GM19351 (cell line): ENCODE data around the gene PTEN.

Experiments
- ATAC-seq: cut with Tn5 transposase; IDR thresholded peaks from one replicate; pipeline ENCODE4 v1.9.1; 2021; ENCODE audit warnings: mild to moderate bottlenecking, moderate library complexity; ENCODE audit not compliant: unreplicated experiment

The PTEN gene

GRCh38 chr10:87961314-87961713, 97.9 kb downstream of the PTEN start:
- no peak for ATAC-seq

GRCh38 chr10:87966459-87966858, 103.0 kb downstream of the PTEN start:
- ATAC-seq = no peak

- no peak for ATAC-seq
Observed at GRCh38 chr10:87973635-87974034, 110.2 kb downstream of the PTEN start.

GRCh38 chr10:87974130-87974529, 110.7 kb downstream of the PTEN start:
- ATAC-seq = no peak

- ATAC-seq = no peak
Observed at GRCh38 chr10:87974769-87975168, 111.3 kb downstream of the PTEN start.

- no peak for ATAC-seq
Observed at GRCh38 chr10:87976101-87976743, 112.8 kb downstream of the PTEN start.

- no peak for ATAC-seq
Observed at GRCh38 chr10:87978166-87978565, 114.7 kb downstream of the PTEN start.

- ATAC-seq = no peak
Observed at GRCh38 chr10:87979847-87980246, 116.4 kb downstream of the PTEN start.

- no peak for ATAC-seq
Observed at GRCh38 chr10:87983716-87984115, 120.3 kb downstream of the PTEN start.

- ATAC-seq = no peak
Observed at GRCh38 chr10:87987206-87987605, 123.8 kb downstream of the PTEN start.

- ATAC-seq = no peak
Observed at GRCh38 chr10:87991946-87992345, 128.5 kb downstream of the PTEN start.

- no peak for ATAC-seq
Observed at GRCh38 chr10:88004451-88004850, 141.0 kb downstream of the PTEN start.

- no peak for ATAC-seq
Observed at GRCh38 chr10:88006261-88006660, 142.8 kb downstream of the PTEN start.

- ATAC-seq = no peak
Observed at GRCh38 chr10:88008866-88009470, 145.5 kb downstream of the PTEN start.

GRCh38 chr10:88012641-88013040, 149.2 kb downstream of the PTEN start:
- no peak for ATAC-seq

- no peak for ATAC-seq
Observed at GRCh38 chr10:88017781-88018180, 154.4 kb downstream of the PTEN start.

GRCh38 chr10:88019753-88020152, 156.3 kb downstream of the PTEN start:
- ATAC-seq = no peak
